HG02885 (cell line): ENCODE data around the gene LRBA.
A peak's percentile ranks its signal among the peaks of the same experiment; 100 is the strongest.
"Not testable (repeated sequence)": the region's sequence is repeated elsewhere in the genome, so short reads cannot be mapped to it uniquely, and the experiment has no call there.

Source experiments
- ATAC-seq: cut with Tn5 transposase; IDR thresholded peaks from one replicate; pipeline ENCODE4 v1.9.1; 2021; ENCODE audit warnings: mild to moderate bottlenecking; ENCODE audit not compliant: unreplicated experiment, poor library complexity

The LRBA gene

DNA sequence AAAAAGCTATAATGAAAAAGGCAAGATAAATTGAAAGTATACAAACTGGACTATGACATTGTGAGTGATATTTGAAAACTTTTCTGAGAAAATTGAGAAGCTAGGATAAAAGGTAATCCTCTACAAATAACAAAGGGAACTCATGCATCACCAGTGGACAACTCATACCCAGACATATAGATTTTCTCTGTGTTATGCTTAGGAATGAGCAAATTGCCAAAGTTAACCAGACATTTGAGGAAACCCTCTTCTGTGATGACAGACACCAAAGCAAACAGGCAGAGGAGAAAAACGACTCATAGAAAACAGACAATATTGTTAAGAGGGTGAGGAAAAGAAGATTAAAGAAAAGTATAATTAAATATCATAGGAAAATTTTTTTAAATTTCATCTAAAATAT lies 246.6 kb downstream of the LRBA start:
- no peak for ATAC-seq

DNA sequence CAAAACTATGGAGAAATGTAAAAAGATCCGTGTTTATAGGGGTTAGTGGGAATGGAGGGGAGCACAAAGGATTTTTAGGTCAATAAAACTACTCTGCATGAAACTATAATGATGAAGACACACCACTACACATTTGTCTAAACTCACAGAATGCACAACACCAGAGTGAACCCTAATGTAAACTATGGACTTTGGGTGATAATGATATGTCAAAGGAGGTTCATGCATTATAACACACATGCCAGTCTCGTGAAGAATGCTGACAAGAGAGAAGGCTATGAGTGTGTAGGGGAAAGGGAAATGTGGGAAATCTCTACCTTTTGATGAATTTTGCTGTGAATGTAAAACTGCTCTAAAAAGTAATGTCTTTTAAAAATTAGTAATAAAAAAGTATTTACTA lies 249.9 kb downstream of the LRBA start:
- ATAC-seq: no peak

DNA sequence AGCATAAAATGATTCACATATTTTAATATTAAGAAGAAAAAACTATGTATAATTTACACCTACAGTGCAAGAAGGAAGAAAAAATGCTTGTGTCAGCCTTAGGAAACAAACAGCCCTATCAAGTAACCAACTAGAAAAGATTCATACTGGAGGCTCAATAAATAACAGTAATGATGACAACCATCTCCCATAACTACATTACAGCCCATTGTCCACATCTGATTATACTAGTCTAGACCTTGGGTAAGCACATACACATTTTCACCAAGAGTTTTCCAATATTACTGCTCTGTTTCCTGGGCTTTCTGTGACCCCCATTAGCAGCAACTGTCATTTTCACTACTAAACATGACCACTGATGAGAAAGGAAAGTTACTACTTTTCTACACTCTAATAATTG lies 263.4 kb downstream of the LRBA start:
- ATAC-seq: no peak

DNA sequence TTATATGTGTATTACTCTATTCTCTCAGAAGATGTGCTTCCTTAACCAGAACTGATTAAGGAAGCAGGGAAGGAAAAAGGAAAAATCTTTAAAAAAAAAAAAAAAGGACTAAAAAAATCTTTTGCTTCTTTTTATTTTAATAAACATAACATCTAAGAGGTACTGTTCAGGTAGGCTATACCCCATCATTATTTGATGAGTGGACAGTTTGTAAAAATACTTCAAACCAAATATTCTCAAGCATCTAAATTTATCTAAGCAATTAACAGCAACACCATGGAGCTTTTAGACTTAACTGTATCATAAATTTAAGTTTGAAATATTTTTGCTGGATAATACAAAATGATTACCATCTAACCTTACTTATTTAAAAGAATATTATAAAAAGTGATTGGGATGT lies 264.3 kb downstream of the LRBA start:
- ATAC-seq: no peak

DNA sequence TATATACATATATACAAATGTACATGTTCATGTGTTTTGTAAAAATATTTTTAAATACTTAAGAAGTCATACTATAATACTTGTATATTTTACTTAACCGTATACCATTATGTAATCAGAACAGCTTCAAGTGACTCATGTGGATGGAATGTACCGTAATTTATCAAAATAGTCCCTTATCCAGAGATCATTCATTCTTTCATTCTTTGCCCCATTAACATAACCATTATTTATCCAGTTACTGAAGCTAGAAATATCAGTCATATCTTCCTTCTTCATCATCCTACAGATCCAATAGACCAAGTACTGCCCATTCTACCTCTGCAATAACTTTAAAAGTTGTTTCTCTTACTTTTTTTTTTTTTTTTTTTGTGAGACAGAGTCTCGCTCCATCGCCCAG lies 268.9 kb downstream of the LRBA start:
- no peak for ATAC-seq

DNA sequence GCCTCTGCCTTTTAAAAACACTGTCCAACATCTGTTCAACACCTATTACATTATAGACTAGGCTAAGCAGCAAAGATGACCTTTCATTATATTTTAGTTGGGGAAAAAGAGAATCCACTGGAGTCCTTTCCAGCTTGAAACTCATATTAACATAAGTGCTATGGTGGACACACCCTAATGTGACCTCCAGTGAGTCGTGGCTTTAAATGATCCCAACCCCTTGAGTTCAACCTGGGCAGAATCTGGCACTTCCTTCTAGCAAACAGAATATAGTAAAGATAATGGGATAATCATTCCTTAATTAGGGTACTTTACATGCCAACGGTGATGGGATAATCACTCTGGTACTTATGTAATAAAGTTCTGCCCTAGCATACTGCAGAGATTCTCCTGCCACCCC lies 270.5 kb downstream of the LRBA start:
- ATAC-seq: no peak

DNA sequence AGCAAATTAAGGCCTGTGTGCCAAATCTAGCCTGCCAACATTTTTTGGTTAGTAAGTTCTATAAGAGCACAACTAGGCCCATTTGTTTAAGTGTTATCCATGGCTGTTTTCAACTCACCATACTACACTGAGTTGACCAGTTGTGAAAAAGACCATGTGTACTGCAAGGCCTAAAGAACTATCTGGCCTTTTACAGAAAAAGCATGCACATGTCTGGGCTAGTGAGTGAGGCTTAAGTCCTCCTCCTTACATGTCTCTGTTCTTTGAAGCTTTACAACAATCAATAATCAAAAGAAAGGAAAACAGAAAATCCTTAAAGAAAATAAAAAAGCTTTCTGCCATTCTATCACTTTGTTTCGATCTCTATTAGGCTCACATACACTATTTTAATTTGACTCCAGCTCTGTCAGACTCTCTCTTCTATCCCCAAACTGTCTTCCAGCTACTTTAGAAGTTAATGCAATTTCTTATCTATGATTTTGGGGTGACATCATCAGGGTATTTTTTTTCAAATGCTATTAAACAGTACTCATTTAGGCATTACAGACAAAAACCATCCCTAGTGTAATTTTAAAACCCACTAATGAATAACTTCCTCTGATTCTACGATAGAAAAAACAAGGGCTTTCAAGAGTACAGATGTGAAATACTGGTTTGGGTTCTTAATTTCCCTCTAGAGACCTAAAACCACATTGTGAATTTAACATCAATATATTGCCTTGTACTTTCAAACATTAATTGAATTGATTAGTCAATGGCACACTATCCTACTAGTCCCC lies 271.3 kb downstream of the LRBA start:
- no peak for ATAC-seq

DNA sequence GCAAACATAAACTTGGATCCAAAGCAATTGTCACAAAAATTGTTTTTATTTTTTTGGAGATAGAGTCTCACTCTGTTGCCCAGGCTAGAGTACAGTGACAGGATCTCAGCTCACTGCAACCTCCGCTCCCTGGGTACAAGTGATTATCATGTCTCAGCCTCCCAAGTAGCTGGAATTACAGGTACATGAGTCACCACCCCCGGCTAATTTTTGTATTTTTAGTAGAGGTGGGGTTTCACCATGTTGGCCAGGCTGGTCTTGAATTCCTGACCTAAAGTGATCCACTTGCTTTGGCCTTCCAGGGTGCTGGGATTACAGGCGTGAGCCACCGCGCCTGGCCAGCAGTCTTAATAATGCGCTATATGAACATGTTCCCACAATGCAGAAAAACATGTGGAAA lies 272.2 kb downstream of the LRBA start:
- not testable (repeated sequence) for ATAC-seq

DNA sequence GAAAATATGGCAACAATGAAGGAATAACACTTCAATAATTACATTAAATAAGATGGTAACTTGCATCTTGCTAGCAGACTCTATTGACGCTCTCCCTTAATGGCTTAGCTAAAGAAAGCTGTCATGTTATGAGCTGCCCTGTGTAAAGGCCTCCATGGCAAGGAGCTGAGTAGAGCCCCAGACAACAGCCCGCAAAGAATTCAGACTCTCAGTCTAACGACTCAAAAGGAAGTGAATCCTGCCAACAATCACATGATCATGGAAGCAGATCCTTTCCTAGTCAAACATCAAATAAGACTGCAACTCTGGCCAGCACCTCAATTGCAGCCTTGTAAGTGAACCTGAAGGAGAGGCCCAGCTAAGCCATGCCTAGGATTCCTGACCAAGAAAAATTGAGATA lies 275.5 kb downstream of the LRBA start:
- no peak for ATAC-seq

DNA sequence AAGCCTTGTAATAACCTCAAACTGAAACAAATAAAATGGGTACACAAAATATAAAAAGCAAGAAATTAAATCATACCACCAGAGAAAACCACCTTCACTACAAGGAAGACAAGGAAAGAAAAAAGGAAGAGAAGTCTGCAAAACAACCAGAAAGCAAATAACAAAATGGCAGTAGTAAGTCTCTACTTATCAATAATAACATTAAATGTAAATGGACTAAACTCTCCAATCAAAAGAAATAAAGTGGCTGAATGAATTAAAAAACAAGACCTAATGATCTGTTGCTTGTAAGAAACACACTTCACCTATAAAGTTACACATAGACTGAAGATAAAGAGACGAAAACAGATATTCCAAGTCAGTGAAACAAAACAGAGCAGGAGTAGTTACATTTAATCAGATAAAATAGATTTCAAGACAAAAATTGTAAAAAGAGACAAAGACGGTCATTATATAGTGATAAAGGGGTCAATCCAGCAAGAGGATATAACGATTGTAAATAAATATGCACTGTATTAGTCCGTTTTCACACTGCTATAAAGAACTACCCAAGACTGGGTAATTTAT lies 289.0 kb downstream of the LRBA start:
- ATAC-seq: no peak

DNA sequence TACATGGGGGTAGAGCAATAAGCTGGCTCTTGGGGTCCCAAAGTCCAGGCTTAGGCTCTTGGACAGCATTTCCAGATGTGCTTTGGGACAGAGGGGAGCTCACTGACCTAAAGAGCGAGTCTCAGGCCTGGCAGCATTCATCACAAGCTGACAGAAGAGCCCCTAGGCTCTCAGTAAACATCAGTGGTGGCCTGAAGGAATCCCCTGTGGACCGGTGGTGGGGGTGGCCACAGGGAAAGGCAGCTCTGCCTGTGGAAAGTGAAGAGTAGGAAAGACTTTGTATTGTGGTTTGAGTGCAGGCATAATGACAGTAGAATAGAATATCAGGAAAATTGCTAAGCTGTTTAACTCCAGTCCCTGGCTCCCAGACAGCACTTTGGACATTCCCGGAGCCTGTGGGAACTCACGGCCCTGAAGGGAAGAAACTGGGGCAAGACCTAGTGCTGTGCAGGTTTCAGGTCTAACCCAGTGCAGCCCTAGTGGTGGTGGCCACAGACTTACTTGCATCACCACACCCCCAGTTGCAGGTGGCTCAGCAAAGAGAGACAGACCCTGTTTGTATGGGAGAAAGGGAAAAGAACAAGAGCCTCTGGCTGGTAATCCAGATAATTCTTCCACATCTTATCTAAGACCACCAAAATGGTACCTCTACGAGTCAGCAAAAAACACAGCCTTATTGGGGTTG lies 291.2 kb downstream of the LRBA start:
- no peak for ATAC-seq

DNA sequence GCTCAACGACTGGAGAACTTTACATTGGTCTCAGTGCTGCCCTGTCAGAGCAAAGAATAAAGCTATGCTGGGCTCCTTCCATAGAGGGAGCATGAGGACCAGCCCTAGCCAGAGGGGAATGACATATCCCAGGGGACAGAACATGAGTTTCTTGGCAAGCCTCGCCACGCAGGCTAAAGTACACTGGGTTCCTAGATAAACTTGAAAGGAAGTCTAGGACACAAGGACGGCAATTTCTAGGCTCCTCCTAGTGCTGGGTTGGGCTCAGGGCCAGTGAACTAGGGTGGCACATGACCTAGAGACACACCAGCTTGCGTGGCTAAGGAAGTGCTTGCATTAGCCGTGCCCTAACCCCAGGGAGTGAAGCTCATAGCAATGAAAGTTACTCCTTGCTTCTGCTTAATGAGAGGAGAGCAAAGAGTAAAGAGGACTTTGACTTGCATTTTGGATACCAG lies 292.1 kb downstream of the LRBA start:
- no peak for ATAC-seq

DNA sequence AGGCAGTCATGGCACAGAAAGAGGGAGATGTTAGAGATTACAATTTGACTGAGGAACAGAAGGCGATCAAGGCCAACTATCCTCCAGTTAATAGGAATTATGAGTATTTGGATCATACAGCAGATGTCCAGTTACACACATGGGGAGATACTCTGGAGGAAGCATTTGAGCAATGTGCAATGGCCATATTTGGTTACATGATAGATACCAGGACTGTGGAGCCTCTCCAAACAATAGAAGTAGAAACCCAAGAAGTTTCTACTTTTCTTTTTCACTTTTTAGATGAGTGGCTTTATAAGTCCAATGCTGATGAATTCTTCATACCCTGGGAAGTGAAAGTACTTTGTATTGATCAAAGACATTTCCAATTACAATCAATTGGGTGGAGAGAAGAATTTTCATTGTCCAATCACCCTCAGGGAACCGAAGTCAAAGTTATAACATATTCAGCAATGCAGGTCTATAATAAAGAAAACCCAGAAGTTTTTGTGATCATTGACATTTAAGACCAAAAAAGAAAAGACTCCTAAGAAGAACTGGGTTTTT lies 294.0 kb downstream of the LRBA start:
- peak; percentile 62 for ATAC-seq

DNA sequence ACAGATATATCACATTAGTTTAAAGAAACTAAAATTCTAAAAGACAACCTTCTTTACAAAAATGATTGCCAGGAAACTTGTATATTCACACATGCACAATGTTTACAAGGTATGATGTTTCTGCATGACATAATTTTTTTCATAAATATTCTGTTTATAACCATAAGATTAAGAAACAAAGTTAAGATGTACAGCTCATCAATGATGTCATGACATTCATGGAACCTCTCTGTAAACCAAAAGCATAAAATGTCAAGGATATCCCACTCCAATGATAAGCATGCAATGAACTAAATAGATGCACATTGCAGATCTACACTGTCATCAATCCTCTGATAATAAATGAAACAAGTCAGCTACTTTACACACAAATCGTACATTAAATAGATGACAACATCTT lies 297.1 kb downstream of the LRBA start:
- no peak for ATAC-seq

DNA sequence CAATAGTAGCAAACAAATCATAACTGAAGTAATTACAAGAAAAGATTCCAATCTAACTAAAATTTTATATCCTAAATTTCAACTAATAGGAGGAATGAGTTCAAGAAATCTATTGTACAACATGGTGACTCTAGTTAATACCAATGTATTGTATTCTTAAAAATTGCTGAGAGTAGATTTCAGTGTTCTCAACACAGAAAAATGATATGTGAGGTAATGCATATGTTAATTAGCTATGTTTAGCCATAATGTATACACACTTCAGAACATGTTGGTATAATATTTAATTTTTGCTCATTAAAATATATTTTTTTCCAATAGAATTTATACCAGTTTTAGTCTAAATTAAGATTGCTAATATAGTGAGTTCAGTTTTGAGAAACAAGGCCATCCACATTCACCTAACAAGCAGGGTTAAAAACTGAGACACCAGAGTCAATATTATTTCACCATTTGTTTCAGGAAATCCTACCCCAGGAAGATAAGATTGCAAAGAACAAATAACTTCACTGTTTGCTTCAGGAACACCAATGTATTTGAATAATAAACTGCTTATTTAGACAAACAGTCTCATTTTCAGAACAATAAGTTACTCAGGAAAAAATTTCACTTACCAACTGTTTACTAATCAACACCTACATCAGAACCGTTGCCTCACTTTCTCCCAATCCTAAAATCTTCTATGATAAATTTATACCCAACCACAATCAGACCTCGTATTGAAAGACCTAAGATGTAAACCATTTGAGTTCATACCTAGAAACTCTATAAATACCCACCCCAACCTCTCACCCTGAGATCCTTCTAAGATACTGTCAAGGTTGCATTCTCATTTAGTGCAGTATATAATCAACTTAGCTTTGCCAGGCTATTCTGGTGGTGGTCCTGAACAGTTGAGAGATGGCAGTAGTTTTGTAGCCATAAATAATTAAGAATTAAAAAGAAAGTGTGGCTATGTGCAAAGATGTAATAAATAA lies 300.3 kb downstream of the LRBA start:
- no peak for ATAC-seq

DNA sequence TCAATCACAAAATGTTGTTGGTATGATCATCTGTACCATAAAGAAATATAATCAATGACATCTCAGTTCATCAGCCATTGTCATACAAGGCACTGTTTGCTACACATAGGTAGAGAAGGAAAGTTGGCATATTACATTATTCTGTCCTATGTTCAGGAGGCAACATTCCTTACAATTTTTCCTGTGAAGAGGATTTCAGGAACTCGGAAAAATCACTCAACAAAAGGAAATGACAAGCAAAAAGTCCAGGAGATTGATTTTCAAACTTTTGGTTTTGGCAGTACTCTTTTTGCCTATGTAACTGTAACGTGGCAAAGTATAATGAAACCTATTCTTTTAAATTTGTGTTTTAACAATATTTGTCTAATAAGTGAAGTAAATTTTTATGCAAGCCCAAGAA lies 301.8 kb downstream of the LRBA start:
- ATAC-seq: no peak

DNA sequence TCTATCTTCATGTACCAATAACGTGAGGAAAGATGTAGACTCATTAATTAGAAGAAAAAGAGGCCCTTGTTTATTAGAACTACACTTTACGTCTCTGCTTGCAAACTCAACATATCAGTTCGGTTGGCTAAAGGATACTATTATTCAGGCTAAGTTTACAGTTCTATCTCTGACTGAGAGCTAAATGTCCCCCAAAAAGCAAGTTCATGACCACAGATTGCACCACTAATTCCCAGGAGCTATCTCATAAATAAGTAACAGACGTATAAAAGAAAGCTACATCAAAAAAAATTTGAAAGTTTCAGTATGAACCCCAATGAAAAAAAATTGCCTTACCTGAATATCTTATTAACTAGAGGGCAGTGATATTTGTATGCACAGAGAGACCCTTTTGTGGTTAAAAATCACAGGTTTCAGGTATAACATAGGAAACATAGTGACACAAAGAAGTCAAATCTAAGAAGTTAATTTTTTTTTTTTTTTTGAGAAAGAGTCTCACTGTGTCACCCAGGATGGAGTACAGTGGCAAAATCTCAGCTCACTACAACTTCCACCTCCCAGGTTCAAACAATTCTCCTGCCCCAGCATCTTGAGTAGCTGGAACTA lies 304.2 kb downstream of the LRBA start:
- ATAC-seq: no peak

DNA sequence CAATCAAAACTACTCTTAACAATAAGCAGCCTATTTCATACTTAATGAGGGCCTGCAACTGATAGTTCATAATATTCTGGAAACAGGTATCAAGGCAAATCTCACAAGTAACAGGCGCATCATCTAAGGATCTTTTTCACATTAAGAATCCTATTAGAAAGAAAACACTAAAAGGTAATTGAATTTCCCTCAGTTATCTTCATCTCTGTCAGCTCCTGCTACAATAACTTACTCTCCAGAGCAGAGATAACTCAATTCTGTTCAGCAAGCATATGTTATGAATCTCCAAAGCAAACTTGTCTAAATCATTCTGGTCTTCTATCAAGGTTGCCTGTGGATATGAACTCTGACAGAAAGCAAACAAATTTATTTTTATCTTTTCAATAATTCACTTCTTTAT lies 307.1 kb downstream of the LRBA start:
- no peak for ATAC-seq

DNA sequence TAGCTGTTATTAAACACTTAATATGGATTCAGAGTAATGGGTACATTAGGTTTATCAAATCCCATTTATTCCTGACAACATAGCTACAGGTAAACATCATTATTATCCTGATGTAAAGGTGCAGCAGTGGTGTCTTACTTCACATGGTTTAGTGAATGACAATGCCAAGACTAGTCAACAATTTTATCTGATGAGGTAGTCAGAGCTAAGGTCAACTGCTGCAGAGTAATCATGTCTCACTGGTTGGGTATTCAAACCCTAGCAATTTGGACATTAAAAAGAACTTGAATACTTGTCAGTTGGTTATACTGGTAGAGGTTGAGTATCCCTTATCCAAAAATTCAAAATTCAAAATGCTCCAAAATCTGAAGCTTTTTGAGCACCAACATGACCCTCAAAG lies 315.5 kb downstream of the LRBA start:
- no peak for ATAC-seq

DNA sequence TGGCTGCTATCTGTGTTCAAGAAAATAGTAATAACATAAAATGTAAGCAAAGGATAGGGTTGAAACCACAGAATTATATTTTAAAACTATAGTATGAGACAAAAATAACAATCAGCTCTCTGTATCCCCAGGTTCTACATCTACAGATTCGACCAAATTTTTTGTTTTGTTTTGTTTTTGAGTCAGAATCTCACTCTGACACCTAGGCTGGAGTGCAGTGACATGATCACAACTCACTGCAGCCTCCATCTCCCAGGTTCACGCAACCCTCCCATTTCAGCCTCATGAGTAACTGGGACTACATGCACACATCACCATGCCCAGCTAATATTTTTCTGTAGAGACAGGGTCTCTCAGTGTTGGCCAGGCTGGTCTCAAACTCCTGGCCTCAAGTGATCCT lies 319.9 kb downstream of the LRBA start:
- ATAC-seq: no peak
